ENCODE results near the gene ARRDC2.

DNA sequence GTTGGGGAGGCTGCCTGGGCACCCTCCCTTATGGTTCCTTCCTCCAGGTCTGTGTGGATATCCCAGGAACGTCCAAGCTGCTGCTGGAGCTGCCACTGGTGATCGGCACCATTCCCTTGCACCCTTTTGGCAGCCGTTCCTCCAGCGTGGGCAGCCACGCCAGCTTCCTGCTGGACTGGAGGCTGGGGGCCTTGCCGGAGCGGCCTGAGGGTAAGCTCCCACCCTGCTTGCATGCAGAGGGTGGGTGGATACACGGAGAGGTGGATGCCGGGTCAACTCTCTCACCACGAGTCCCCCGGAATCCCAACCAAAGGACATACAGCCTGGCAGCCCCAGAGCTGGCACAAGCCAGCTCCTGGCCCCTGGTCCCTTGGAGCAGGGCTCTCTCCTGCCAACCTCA lies 2.2 kb downstream of the ARRDC2 start:
- TF ChIP-seq POLR2A (IDR thresholded peaks at IDR 0.05; ENCODE audit: extremely low read depth, insufficient read length) = no peak
- TF ChIP-seq, protein P1, sequence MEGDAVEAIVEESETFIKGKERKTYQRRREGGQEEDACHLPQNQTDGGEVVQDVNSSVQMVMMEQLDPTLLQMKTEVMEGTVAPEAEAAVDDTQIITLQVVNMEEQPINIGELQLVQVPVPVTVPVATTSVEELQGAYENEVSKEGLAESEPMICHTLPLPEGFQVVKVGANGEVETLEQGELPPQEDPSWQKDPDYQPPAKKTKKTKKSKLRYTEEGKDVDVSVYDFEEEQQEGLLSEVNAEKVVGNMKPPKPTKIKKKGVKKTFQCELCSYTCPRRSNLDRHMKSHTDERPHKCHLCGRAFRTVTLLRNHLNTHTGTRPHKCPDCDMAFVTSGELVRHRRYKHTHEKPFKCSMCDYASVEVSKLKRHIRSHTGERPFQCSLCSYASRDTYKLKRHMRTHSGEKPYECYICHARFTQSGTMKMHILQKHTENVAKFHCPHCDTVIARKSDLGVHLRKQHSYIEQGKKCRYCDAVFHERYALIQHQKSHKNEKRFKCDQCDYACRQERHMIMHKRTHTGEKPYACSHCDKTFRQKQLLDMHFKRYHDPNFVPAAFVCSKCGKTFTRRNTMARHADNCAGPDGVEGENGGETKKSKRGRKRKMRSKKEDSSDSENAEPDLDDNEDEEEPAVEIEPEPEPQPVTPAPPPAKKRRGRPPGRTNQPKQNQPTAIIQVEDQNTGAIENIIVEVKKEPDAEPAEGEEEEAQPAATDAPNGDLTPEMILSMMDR (IDR thresholded peaks at IDR 0.05; ENCODE audit: low read depth, low read length) = no peak

Measured in NB4 (cell line).